Mesodermal cell (in vitro differentiated cells): ENCODE measurements around the gene RASGRP4.

Experiments
- H3K27ac ChIP-seq: 2 replicates; pipeline ENCODE4 v1.7.0; 2013; ENCODE audit warnings: mild to moderate bottlenecking, low read depth, low read length, moderate library complexity; ENCODE audit not compliant: severe bottlenecking
- H3K36me3 ChIP-seq: 2 replicates; pipeline ENCODE4 v1.7.1; 2013; ENCODE audit warnings: mild to moderate bottlenecking, low read length, moderate library complexity; ENCODE audit not compliant: control insufficient read depth, insufficient read depth
- H3K4me1 ChIP-seq: one replicate; pipeline ENCODE4 v1.7.1; 2013; ENCODE audit warnings: mild to moderate bottlenecking, low read length; ENCODE audit not compliant: insufficient read depth, control insufficient read depth, poor library complexity, severe bottlenecking
- H3K4me3 ChIP-seq: 2 replicates; pipeline ENCODE4 v1.7.0; 2013; ENCODE audit warnings: low read length, control low read depth, mild to moderate bottlenecking; ENCODE audit not compliant: insufficient read depth, poor library complexity, severe bottlenecking; ENCODE audit errors: extremely low read depth
- H3K9me3 ChIP-seq: 2 replicates; pipeline ENCODE4 v1.7.1; 2013; ENCODE audit warnings: mild to moderate bottlenecking, low read length, moderate library complexity; ENCODE audit not compliant: control insufficient read depth
- WGBS, 2 experiments: methylation state at CpG; one replicate each; pipeline ENCODE4 v1.1.5; 2013; ENCODE audit warnings: missing lambda C conversion rate in 2 of 2; ENCODE audit not compliant: insufficient coverage in 2 of 2; 5-methylcytosine and 5-hydroxymethylcytosine counted together

RASGRP4 gene

GRCh38 chr19:38445362-38445761, 19.3 kb upstream of the RASGRP4 start:
- no peak overlapping the region for H3K4me3 ChIP-seq
- no peaks in the 10 kb centered on the region for H3K9me3 ChIP-seq
- no peaks in the 10 kb centered on the region for H3K4me1 ChIP-seq
- no peaks in the 10 kb centered on the region for H3K36me3 ChIP-seq
- WGBS, 2 experiments, result 93 to 95% methylated on average over 6 to 7 of the region's 7 CpGs
- no peak overlapping the region for H3K27ac ChIP-seq

GRCh38 chr19:38444026-38444425, 18.0 kb upstream of the RASGRP4 start:
- no peaks in the 10 kb centered on the region for H3K4me1 ChIP-seq
- no peaks in the 10 kb centered on the region for H3K36me3 ChIP-seq
- H3K27ac ChIP-seq, result no peak overlapping the region
- H3K4me3 ChIP-seq, result no peak overlapping the region
- H3K9me3 ChIP-seq, result no peaks in the 10 kb centered on the region
- 93 to 94% methylated on average over 6 of the region's 7 CpGs for WGBS, 2 experiments

DNA sequence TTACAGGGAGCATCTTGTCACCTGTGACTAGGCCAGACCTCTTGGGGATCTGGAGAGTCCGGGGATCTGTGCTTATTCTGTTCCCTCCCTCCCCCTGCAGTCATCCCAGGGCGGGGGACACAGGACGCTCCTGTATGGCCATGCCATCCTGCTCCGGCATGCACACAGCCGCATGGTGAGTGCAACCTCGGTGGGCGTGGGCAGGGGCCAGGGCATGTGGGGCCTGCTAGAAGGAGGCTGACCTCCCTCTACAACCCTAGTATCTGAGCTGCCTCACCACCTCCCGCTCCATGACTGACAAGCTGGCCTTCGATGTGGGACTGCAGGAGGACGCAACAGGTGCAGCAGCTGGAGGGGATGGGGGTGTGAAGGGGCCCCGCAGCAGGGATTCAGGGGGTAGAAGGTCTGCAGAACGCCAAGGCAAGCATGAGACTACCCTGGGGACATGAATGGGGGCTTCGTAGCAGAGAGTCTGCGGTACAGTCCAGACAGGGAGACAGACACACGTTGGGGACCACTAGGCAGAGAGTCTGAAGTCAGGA, 17.5 kb upstream of the RASGRP4 start:
- Histone ChIP-seq H3K36me3 (no peaks in the 10 kb centered on the region), H3K9me3 (no peaks in the 10 kb centered on the region), H3K27ac (no peak overlapping the region), H3K4me1 (no peaks in the 10 kb centered on the region), H3K4me3 (no peak overlapping the region)
- WGBS, 2 experiments, result 87 to 94% methylated on average over 7 to 13 of the region's 15 CpGs

GRCh38 chr19:38442736-38443135, 16.7 kb upstream of the RASGRP4 start:
- no peaks in the 10 kb centered on the region for H3K36me3 ChIP-seq
- WGBS, 2 experiments, result 93 to 100% methylated on average over 6 to 7 of the region's 9 CpGs
- H3K4me1 ChIP-seq, result no peaks in the 10 kb centered on the region
- H3K9me3 ChIP-seq, result no peaks in the 10 kb centered on the region
- no peak overlapping the region for H3K27ac ChIP-seq
- H3K4me3 ChIP-seq, result no peak overlapping the region

DNA sequence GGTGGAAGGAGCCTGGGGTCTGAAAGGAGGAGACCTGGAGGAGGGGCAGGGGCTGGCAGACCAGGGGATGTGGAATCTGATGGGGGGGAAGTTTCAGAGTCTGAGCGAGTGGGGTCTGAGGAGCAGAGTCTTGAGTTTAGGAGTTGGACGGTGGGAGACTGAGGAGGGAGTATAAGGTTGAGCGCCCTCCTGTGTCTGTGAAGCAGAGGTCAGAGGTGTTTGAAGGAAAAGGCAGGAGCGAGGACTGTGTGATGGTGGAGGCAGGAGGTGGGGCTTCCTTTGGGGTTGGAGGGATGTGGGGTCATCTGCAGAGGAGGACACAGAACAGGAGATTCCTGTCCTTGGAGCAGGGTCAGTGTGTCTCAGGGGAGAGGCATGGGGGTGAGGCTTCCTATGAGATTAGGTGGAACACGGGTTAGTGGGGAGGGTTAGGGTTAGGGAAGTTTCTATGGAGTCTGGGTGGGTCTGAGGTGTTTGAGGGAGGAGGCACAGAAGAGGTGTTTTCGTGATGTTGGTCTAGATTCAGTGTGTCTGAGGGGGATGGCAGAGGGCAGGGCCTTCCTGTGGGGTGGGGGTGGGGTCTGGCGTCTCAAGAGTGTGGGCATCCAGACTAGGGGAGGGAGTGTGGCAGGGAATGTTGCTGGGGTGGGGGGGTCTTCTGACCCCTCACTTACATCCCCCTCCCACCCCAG, 15.8 kb upstream of the RASGRP4 start:
- H3K4me3 ChIP-seq, result no peak overlapping the region
- no peaks in the 10 kb centered on the region for H3K36me3 ChIP-seq
- H3K27ac ChIP-seq, result no peak overlapping the region
- 36 to 49% methylated on average over 4 to 6 of the region's 7 CpGs for WGBS, 2 experiments
- H3K4me1 ChIP-seq, result no peaks in the 10 kb centered on the region
- H3K9me3 ChIP-seq, result no peaks in the 10 kb centered on the region

DNA sequence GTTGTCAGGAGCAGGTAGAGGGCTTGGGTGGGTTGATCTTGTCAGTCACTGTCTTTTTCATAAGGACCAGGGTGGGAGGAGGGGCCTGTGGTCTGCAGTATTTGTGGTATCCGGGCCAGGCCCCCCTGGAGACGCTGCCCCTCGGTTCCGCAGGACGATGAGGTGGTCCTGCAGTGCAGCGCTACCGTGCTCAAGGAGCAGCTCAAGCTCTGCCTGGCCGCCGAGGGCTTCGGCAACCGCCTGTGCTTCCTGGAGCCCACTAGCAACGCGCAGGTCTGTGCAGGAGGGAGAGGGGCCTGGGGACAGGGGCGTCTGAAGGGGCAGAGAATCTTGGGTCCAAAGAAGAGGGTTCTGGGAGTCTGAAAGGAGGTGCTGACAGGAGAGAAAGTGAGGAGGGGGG, 14.6 kb upstream of the RASGRP4 start:
- H3K27ac ChIP-seq, result no peak overlapping the region
- H3K36me3 ChIP-seq, result no peaks in the 10 kb centered on the region
- H3K4me1 ChIP-seq, result no peaks in the 10 kb centered on the region
- no peak overlapping the region for H3K4me3 ChIP-seq
- no peaks in the 10 kb centered on the region for H3K9me3 ChIP-seq
- 89 to 91% methylated on average over 12 to 14 of the region's 14 CpGs for WGBS, 2 experiments

DNA sequence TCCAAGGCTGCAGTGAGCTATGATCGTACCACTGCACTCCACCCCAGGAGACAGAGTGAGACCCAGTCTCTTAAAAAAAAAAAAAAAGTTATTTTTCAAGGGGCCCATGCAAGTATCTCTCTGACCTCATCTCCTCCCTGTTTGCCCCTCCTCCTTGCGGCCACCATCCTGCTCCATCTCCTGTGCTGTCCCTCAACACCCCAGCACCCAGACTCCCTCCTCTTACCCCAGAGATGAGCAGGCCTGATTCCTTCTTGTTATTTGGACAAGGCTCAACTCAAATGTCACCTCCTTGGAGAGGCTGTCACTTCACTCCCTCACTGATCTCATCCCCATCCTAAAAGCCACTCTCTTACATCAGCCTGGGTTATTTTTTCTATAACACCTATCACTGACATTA, 11.9 kb upstream of the RASGRP4 start:
- no peak overlapping the region for H3K27ac ChIP-seq
- WGBS, 2 experiments, result 94 to 100% methylated on average over 1 to 2 of the region's 2 CpGs

GRCh38 chr19:38437295-38437694, 11.3 kb upstream of the RASGRP4 start:
- Histone ChIP-seq H3K27ac (no peak overlapping the region), H3K4me1 (peaks cover 5% of the 10 kb centered on the region), H3K9me3 (no peaks in the 10 kb centered on the region), H3K4me3 (no peak overlapping the region), H3K36me3 (no peaks in the 10 kb centered on the region)
- WGBS, 2 experiments, result 90 to 95% methylated on average over 3 to 6 of the region's 6 CpGs

More for the DNA sequence above, 11.9 kb upstream of the RASGRP4 start:
- Histone ChIP-seq H3K4me3 (no peak overlapping the region), H3K9me3 (no peaks in the 10 kb centered on the region), H3K36me3 (no peaks in the 10 kb centered on the region), H3K4me1 (peaks cover 5% of the 10 kb centered on the region)

DNA sequence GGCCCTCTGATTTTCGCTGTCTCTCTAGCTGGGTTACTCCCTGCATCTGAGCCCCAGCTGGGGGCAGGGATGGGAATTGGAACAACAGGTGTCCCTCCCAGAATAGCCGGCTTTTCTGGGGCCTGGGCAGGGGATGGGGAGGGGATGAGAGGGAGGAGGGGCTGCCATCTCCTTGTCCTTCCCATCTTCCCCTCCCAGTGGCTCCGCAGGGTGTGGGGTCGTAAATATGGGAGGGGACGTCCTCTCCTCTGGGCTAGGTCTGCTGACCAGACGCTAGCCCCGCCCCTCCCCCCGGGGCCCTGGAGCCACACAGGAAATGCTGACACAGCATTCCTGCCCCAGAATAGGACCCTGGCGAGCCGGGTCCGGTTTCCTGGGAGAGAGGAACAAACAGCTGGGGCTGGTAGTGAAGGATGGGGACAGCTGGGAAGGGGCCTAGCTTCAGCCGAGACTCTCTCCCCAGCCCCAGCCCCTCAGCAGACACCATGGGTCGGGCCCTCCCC, 8.6 kb upstream of the RASGRP4 start:
- 7 to 29% methylated on average over 3 to 6 of the region's 13 CpGs for WGBS, 2 experiments

GRCh38 chr19:38433268-38433733, 7.3 kb upstream of the RASGRP4 start, which contains the start of gene RYR1:
TSS of gene RYR1 (plus strand) at chr19:38433691. CDS start at chr19:38433830, 139 bp downstream.
- Histone ChIP-seq H3K9me3 (no peaks in the 10 kb centered on the region), H3K4me1 (peaks cover 5% of the 10 kb centered on the region), H3K36me3 (no peaks in the 10 kb centered on the region), H3K4me3 (no peak within 1 kb of the TSS), H3K27ac (no peak within 1 kb of the TSS)
- 25 to 38% methylated on average over 8 to 10 of the region's 20 CpGs for WGBS, 2 experiments

More for the DNA sequence above, 8.6 kb upstream of the RASGRP4 start:
- Histone ChIP-seq H3K4me3 (no peak overlapping the region), H3K27ac (no peak overlapping the region), H3K4me1 (peaks cover 5% of the 10 kb centered on the region), H3K36me3 (no peaks in the 10 kb centered on the region), H3K9me3 (no peaks in the 10 kb centered on the region)

DNA sequence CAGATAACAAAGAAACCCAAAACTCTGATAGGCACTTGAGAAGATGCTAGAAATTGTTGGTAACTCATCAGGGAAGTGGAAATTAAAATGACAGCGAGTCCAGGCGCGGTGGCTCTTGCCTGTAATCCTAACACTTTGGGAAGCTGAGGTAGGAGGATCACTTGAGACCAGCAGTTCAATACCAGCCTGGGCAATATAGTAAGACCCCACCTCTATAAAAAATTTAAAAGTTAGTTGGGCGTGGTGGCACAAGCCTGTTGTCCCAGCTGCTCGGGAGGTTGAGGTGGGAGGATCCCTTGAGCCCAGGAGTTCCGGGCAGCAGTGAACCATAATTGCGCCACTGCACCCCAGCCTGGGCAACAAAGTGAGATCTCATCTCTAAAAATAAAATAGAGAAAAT, 4.9 kb upstream of the RASGRP4 start:
- Histone ChIP-seq H3K9me3 (no peaks in the 10 kb centered on the region), H3K4me1 (peaks cover 6% of the 10 kb centered on the region), H3K4me3 (no peak overlapping the region), H3K36me3 (no peaks in the 10 kb centered on the region), H3K27ac (no peak overlapping the region)
- 83 to 96% methylated on average over 5 to 6 of the region's 7 CpGs for WGBS, 2 experiments
